Measurements from ENCODE around the gene USB1.

USB1 gene

GRCh38 chr16:58046054-58046881, 45.1 kb downstream of the USB1 start:
- DNase-seq (ENCODE audit: low read depth in 2 of 3, low spot score in 2 of 3) = no peak

- no peak for DNase-seq (ENCODE audit: low read depth in 2 of 3, low spot score in 2 of 3)
These were observed 45.7 kb downstream of the USB1 start for GRCh38 chr16:58046936-58047335.

GRCh38 chr16:58047557-58048348, 46.5 kb downstream of the USB1 start:
- DNase-seq (ENCODE audit: low read depth in 2 of 3, low spot score in 2 of 3) = no peak

GRCh38 chr16:58048494-58049231, 47.5 kb downstream of the USB1 start:
- DNase-seq (ENCODE audit: low read depth in 2 of 3, low spot score in 2 of 3) = no peak

GRCh38 chr16:58049232-58050185, 48.3 kb downstream of the USB1 start:
- DNase-seq (ENCODE audit: low read depth in 2 of 3, low spot score in 2 of 3) = no peak

GRCh38 chr16:58051296-58051695, 50.1 kb downstream of the USB1 start:
- no peak for DNase-seq (ENCODE audit: low read depth in 2 of 3, low spot score in 2 of 3)

- DNase-seq (ENCODE audit: low read depth in 2 of 3, low spot score in 2 of 3) = no peak
These were observed 50.8 kb downstream of the USB1 start for GRCh38 chr16:58051821-58052603.

- no peak for DNase-seq (ENCODE audit: low read depth in 2 of 3, low spot score in 2 of 3)
These were observed 52.4 kb downstream of the USB1 start for GRCh38 chr16:58053682-58054005.

- DNase-seq (ENCODE audit: low read depth in 2 of 3, low spot score in 2 of 3) = no peak
These were observed 53.1 kb downstream of the USB1 start for GRCh38 chr16:58054289-58054688.

- DNase-seq (ENCODE audit: low read depth in 2 of 3, low spot score in 2 of 3) = no peak
These were observed 55.4 kb downstream of the USB1 start for GRCh38 chr16:58056580-58056979.

- no peak for DNase-seq (ENCODE audit: low read depth in 2 of 3, low spot score in 2 of 3)
These were observed 55.9 kb downstream of the USB1 start for GRCh38 chr16:58057121-58057520.

GRCh38 chr16:58057784-58058183, 56.6 kb downstream of the USB1 start:
- DNase-seq (ENCODE audit: low read depth in 2 of 3, low spot score in 2 of 3) = no peak

GRCh38 chr16:58062821-58063220, 61.6 kb downstream of the USB1 start:
- no peak for DNase-seq (ENCODE audit: low read depth in 2 of 3, low spot score in 2 of 3)

GRCh38 chr16:58063377-58064076, 62.3 kb downstream of the USB1 start:
- no peak for DNase-seq (ENCODE audit: low read depth in 2 of 3, low spot score in 2 of 3)

- DNase-seq (ENCODE audit: low read depth in 2 of 3, low spot score in 2 of 3) = no peak
These were observed 69.4 kb downstream of the USB1 start for GRCh38 chr16:58070585-58070984.

Data from activated CD8-positive, alpha-beta memory T cell treated with anti-CD3 and anti-CD28 coated beads for 48 hours (primary cell).